ENCODE measurements around the gene BOK. TPM values are rescaled to one million over a fixed set of nuclear protein-coding genes. Genes with fewer than 3 reads are reported as not detected.

Gene BOK
- total and polyA plus RNA-seq, 10 of the 15 experiments (the other 5 are each of a cell fraction or from before 2014, with no cell fraction given) = 0.04 to 0.15 (median 0.12) TPM; not detected in 7

DNA sequence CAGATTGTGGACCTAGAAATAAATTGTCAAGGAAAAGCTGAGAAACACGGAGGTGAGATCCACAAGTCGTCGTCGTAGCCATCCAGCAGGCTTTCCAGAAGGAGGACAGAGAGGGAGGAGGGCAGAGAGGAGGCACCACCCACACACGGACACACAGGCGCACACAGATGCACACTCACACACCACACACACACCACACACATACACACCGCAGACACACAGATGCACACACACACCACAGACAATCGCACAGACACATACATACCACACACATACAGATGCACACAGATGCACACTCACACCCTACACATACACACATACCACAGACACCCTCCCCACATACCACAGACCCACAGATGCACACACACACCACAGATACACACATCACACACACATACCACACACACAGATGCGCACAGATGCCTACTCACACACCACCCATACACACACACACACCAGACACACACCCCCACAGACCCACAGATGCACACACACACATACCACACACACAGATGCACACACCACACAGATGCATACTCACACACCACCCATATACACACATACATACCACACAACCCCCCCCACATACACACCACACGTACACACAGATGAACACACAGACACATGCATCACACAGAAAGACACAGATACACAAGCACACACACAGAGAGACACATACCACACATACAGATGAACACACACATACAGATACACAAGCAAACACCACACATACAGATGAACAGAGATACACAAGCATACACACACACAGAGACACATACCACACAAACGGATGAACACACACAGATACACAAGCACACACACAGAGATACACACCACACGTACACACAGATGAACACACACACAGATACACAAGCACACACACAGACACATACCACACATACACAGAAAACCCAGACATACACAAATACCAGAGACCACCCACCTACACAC is 12.7 kb upstream of the BOK start (continued):
- no peak for TF ChIP-seq ZNF384 (IDR thresholded peaks at IDR 0.05; ENCODE audit: borderline replicate concordance, low read depth, low read length)
- no peak for TF ChIP-seq RFX5 (IDR thresholded peaks at IDR 0.05; ENCODE audit: low read depth, low read length)
- TF ChIP-seq E4F1 (IDR thresholded peaks at IDR 0.05; ENCODE audit: borderline replicate concordance, partially characterized antibody) = no peak
- TF ChIP-seq SREBF2 (IDR thresholded peaks at IDR 0.05; ENCODE audit: low read length) = no peak
- TF ChIP-seq SMAD1 (IDR thresholded peaks at IDR 0.05; ENCODE audit: low read depth, partially characterized antibody) = no peak
- no peak for TF ChIP-seq BCL11A (IDR thresholded peaks at IDR 0.05; ENCODE audit: low read depth, low read length)
- TF ChIP-seq ATF2 (IDR thresholded peaks at IDR 0.05; ENCODE audit: low read length) = no peak

Data from GM12878 (cell line).